NCI-H2171 treated with DMSO at 0.1 percent for 48 hours (cell line): ENCODE measurements around the gene TBCEL.
"Not testable (repeated sequence)": the region's sequence is repeated elsewhere in the genome, so short reads cannot be mapped to it uniquely, and the experiment has no call there.

Experiments
- DNase-seq: peaks from one replicate; lab custom pipeline; 2025; lab: John Stamatoyannopoulos, UW

TBCEL gene

GRCh38 chr11:121106812-121107211 is 82.9 kb downstream of the TBCEL start:
- DNase-seq, result no peak

- no peak for DNase-seq
Measured at GRCh38 chr11:121108413-121108812, 84.5 kb downstream of the TBCEL start.

- no peak for DNase-seq
Measured at GRCh38 chr11:121109471-121109870, 85.6 kb downstream of the TBCEL start.

GRCh38 chr11:121109916-121110586 is 86.1 kb downstream of the TBCEL start:
- DNase-seq, result no peak

GRCh38 chr11:121110871-121111724 is 87.2 kb downstream of the TBCEL start:
- DNase-seq, result no peak

GRCh38 chr11:121112498-121113455 is 88.9 kb downstream of the TBCEL start:
- DNase-seq, result peak; percentile 33

- DNase-seq, result no peak
Measured at GRCh38 chr11:121113611-121114010, 89.7 kb downstream of the TBCEL start.

GRCh38 chr11:121115024-121115423 is 91.1 kb downstream of the TBCEL start:
- not testable (repeated sequence) for DNase-seq

- no peak for DNase-seq
Measured at GRCh38 chr11:121117788-121118187, 93.9 kb downstream of the TBCEL start.

- no peak for DNase-seq
Measured at GRCh38 chr11:121119440-121119839, 95.5 kb downstream of the TBCEL start.

GRCh38 chr11:121122328-121122727 is 98.4 kb downstream of the TBCEL start:
- DNase-seq, result no peak

GRCh38 chr11:121123496-121124069 is 99.7 kb downstream of the TBCEL start:
- DNase-seq, result no peak

- DNase-seq, result no peak
Measured at GRCh38 chr11:121127809-121128208, 103.9 kb downstream of the TBCEL start.

- no peak for DNase-seq
Measured at GRCh38 chr11:121129362-121130340, 105.7 kb downstream of the TBCEL start.

GRCh38 chr11:121131656-121132055 is 107.8 kb downstream of the TBCEL start:
- no peak for DNase-seq

- no peak for DNase-seq
Measured at GRCh38 chr11:121132211-121132976, 108.5 kb downstream of the TBCEL start.

- peak; percentile 6 for DNase-seq
Measured at GRCh38 chr11:121134741-121135312, 110.9 kb downstream of the TBCEL start.

- no peak for DNase-seq
Measured at GRCh38 chr11:121137005-121137404, 113.1 kb downstream of the TBCEL start.

- no peak for DNase-seq
Measured at GRCh38 chr11:121138259-121138658, 114.4 kb downstream of the TBCEL start.
